HCT116 (cell line): ENCODE measurements around the gene TTC5. TPM values are rescaled to one million over a fixed set of nuclear protein-coding genes. Genes with fewer than 3 reads are reported as not detected.

Source experiments
- ATAC-seq: fragments of 200-7000 bp; cut with Tn5 transposase; 2 replicates; pipeline ENCODE4 v1.9.1; 2020; ENCODE audit warnings: mild to moderate bottlenecking, moderate library complexity
- BruUV-seq: library from RNA; stranded (reverse); fragments of 400-500 nt; replicated peaks from 2 replicates; lab custom pipeline; 2021; lab: Mats Ljungman, UMichigan
- CTCF ChIA-PET: fragments of 300-600 bp; sonication (Branson Sonifier 250); formaldehyde crosslinking; loops from one replicate; lab custom pipeline; 2021; ENCODE audit warnings: antibody characterized with exemption; lab: Charles Lee
- POLR2A ChIA-PET: fragments of 300-600, 350-600 bp; sonication (Branson Sonifier 250); formaldehyde crosslinking; loops from one replicate; lab custom pipeline; 2021; ENCODE audit warnings: antibody characterized with exemption; lab: Charles Lee
- RAD21 ChIA-PET, 2 experiments: fragments of 300-600 bp; sonication (Branson Sonifier 250); formaldehyde crosslinking; loops; one replicate each; lab custom pipeline; 2023; ENCODE audit warnings: low total read pairs in 2 of 2; ENCODE audit not compliant: uncharacterized antibody in 2 of 2, unreplicated experiment in 2 of 2, low non-redundant PET in 1 of 2; lab: Charles Lee
- DNase-seq: peaks from one replicate; pipeline ENCODE4 v3.0.0-alpha.2; 2010; ENCODE audit warnings: low read depth, low spot score
- H2AFZ ChIP-seq: fragments of 200-600 bp; shearing (Covaris generic), sonication (generic); 2 replicates; pipeline ENCODE4 v1.6.1; 2017; ENCODE audit warnings: low read depth, mixed run types, mixed read lengths, antibody characterized with exemption, low read length; ENCODE audit not compliant: poor library complexity, severe bottlenecking
- H3K27ac ChIP-seq: 2 replicates; pipeline ENCODE4 v1.5.1; 2012; ENCODE audit warnings: low read depth, low read length
- H3K27me3 ChIP-seq: fragments of 200-600 bp; sonication (generic); 2 replicates; pipeline ENCODE4 v1.6.1; 2016; ENCODE audit warnings: mixed run types, low read length, mixed read lengths; ENCODE audit not compliant: insufficient read depth
- H3K36me3 ChIP-seq, 2 experiments: fragments of 200-500 bp in 1 of 2; fragments of 200-600 bp in 1 of 2; sonication (Bioruptor generic) in 1 of 2; sonication (generic) in 1 of 2; 2 replicates each; pipeline versions ENCODE4 v1.5.1 to v1.6.1; 2014 to 2016; ENCODE audit warnings: low read length in 2 of 2, inconsistent platforms in 1 of 2, mixed read lengths in 1 of 2, mixed run types in 1 of 2; ENCODE audit not compliant: insufficient read depth in 2 of 2, control insufficient read depth in 1 of 2
- H3K4me1 ChIP-seq, 2 experiments: fragments of 200-600 bp in 1 of 2; sonication (generic) in 1 of 2; 2 replicates each; pipeline versions ENCODE4 v1.5.1 to v1.6.1; 2012 to 2017; ENCODE audit warnings: low read length in 2 of 2, inconsistent platforms in 1 of 2, mild to moderate bottlenecking in 1 of 2, mixed read lengths in 1 of 2, mixed run types in 1 of 2, moderate library complexity in 1 of 2; ENCODE audit not compliant: insufficient read depth in 2 of 2, control insufficient read depth in 1 of 2
- H3K4me2 ChIP-seq: fragments of 200-600 bp; sonication (generic); 2 replicates; pipeline ENCODE4 v1.6.1; 2017; ENCODE audit warnings: mixed run types, low read length, mixed read lengths
- H3K4me3 ChIP-seq, 2 experiments: fragments of 200-600 bp in 1 of 2; sonication (generic) in 1 of 2; replicated peaks in 1 of 2; 2 replicates each; pipeline ENCODE4 v1.5.1; 2011 to 2016; ENCODE audit warnings: low read length in 2 of 2, control low read depth in 1 of 2, low read depth in 1 of 2, mild to moderate bottlenecking in 1 of 2, mixed read lengths in 1 of 2, mixed run types in 1 of 2
- H3K79me2 ChIP-seq: fragments of 200-600 bp; sonication (generic); 2 replicates; pipeline ENCODE4 v1.6.1; 2017; ENCODE audit warnings: mild to moderate bottlenecking, mixed run types, low read length, moderate library complexity, mixed read lengths; ENCODE audit not compliant: insufficient read depth
- H3K9ac ChIP-seq: fragments of 200-600 bp; sonication (generic); 2 replicates; pipeline ENCODE4 v1.6.1; 2016; ENCODE audit warnings: low read length, mixed read lengths
- H3K9me2 ChIP-seq: fragments of 200-600 bp; sonication (generic), shearing (Covaris generic); 2 replicates; pipeline ENCODE4 v1.6.1; 2017; ENCODE audit warnings: mixed run types, mild to moderate bottlenecking, moderate library complexity; ENCODE audit not compliant: insufficient read depth
- H3K9me3 ChIP-seq, 2 experiments: fragments of 200-500 bp in 1 of 2; fragments of 200-600 bp in 1 of 2; sonication (Bioruptor generic) in 1 of 2; sonication (generic) in 1 of 2; 2 replicates each; pipeline ENCODE4 v1.6.1; 2014 to 2017; ENCODE audit warnings: low read length in 2 of 2, mixed read lengths in 2 of 2, inconsistent platforms in 1 of 2, low read depth in 1 of 2, mild to moderate bottlenecking in 1 of 2, mixed run types in 1 of 2, moderate library complexity in 1 of 2; ENCODE audit not compliant: control insufficient read depth in 1 of 2, insufficient read depth in 1 of 2
- H4K20me1 ChIP-seq: fragments of 200-600 bp; sonication (generic), shearing (Covaris generic); 2 replicates; pipeline ENCODE4 v1.6.1; 2017; ENCODE audit warnings: mixed run types, mild to moderate bottlenecking, moderate library complexity; ENCODE audit not compliant: insufficient read depth
- ELF1 ChIP-seq: IDR thresholded peaks from 2 replicates; pipeline ENCODE4 v1.6.1; 2012; ENCODE audit warnings: low read depth, borderline replicate concordance
- TCF7L2 ChIP-seq: IDR thresholded peaks from 2 replicates; pipeline ENCODE4 v1.7.0; 2011; ENCODE audit warnings: borderline replicate concordance, inconsistent platforms; ENCODE audit not compliant: insufficient read depth, insufficient read length; ENCODE audit errors: extremely low read depth
- ZFX ChIP-seq: fragments of 450-650 bp; IDR thresholded peaks from 2 replicates; pipeline ENCODE4 v1.6.1; 2017
- intact Hi-C: fragments of 100-400 bp; cut with micrococcal nuclease; formaldehyde crosslinking; loops from 2 replicates; pipeline ENCODE4 v1.10.0; 2022
- total RNA-seq: library from RNA; stranded (reverse); gene quantifications from one replicate; pipeline ENCODE4 v1.2.1, GENCODE V29; 2021; ENCODE audit not compliant: unreplicated experiment
- TF ChIP-seq, protein P1 (sequence below), 3 experiments: fragments of 200-600 bp in 1 of 3; sonication (generic) in 1 of 3; IDR thresholded peaks in 2 of 3; conservative IDR thresholded peaks in 1 of 3; 2 replicates each; pipeline ENCODE4 v1.5.1; 2012 to 2017; ENCODE audit warnings: low read depth in 2 of 3, low read length in 2 of 3, antibody characterized with exemption in 1 of 3, borderline replicate concordance in 1 of 3, control low read depth in 1 of 3, mild to moderate bottlenecking in 1 of 3, mixed read lengths in 1 of 3, mixed run types in 1 of 3, moderate library complexity in 1 of 3; ENCODE audit not compliant: insufficient read depth in 1 of 3

Gene TTC5
- total RNA-seq, 1 experiment from 2014 or later, result 23.3 TPM

GRCh38 chr14:20350282-20350681 lies 44.5 kb upstream of the TTC5 start:
- Histone ChIP-seq H3K4me2 (no peak overlapping the region), H2AFZ (no peak overlapping the region), H3K79me2 (peaks cover 13% of the 10 kb centered on the region), H3K27me3 (no peaks in the 10 kb centered on the region), H4K20me1 (no peaks in the 10 kb centered on the region), H3K4me3 (no peak overlapping the region), H3K36me3 (peaks cover 67% of the 10 kb centered on the region in 2 experiments), H3K9me2 (no peaks in the 10 kb centered on the region), H3K4me1 (no peaks in the 10 kb centered on the region), H3K27ac (no peak overlapping the region), H3K9ac (no peak overlapping the region), H3K9me3 (no peaks in the 10 kb centered on the region)
- POLR2A ChIA-PET, result no interaction called here
- ATAC-seq (no peak), DNase-seq (no peak)
- no peak for TF ChIP-seq ZFX
- TF ChIP-seq, protein P1, sequence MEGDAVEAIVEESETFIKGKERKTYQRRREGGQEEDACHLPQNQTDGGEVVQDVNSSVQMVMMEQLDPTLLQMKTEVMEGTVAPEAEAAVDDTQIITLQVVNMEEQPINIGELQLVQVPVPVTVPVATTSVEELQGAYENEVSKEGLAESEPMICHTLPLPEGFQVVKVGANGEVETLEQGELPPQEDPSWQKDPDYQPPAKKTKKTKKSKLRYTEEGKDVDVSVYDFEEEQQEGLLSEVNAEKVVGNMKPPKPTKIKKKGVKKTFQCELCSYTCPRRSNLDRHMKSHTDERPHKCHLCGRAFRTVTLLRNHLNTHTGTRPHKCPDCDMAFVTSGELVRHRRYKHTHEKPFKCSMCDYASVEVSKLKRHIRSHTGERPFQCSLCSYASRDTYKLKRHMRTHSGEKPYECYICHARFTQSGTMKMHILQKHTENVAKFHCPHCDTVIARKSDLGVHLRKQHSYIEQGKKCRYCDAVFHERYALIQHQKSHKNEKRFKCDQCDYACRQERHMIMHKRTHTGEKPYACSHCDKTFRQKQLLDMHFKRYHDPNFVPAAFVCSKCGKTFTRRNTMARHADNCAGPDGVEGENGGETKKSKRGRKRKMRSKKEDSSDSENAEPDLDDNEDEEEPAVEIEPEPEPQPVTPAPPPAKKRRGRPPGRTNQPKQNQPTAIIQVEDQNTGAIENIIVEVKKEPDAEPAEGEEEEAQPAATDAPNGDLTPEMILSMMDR (IDR thresholded peaks at IDR 0.05 in 2 of 3, conservative IDR thresholded peaks at IDR 0.05 in 1 of 3; ENCODE audit: borderline replicate concordance in 1 of 3, insufficient read depth in 1 of 3, low read depth in 2 of 3, low read length in 2 of 3), result no peak
- BruUV-seq, result no TSS peak
- CTCF ChIA-PET, result no interaction called here
- intact Hi-C loops, result no loop called here
- RAD21 ChIA-PET, result no interaction called here

GRCh38 chr14:20347747-20348146 lies 42.0 kb upstream of the TTC5 start:
- Histone ChIP-seq H3K36me3 (peaks cover 52 to 56% of the 10 kb centered on the region in 2 experiments), H3K4me3 (no peak overlapping the region), H3K79me2 (peaks cover 30% of the 10 kb centered on the region), H2AFZ (no peak overlapping the region), H3K4me2 (no peak overlapping the region), H3K27ac (no peak overlapping the region), H3K9ac (no peak overlapping the region), H3K9me3 (no peaks in the 10 kb centered on the region), H4K20me1 (no peaks in the 10 kb centered on the region), H3K4me1 (peaks cover 0 to 5% of the 10 kb centered on the region in 2 experiments; a peak in 2 of 4 replicates), H3K27me3 (no peaks in the 10 kb centered on the region)
- CTCF ChIA-PET, result interaction anchor here (1.6 kb wide), 1 partner anchor 66 kb away, joined by 3 read pairs; no protein-coding TSS in a partner anchor
- DNase-seq (no peak), ATAC-seq (no peak)
- no TSS peak for BruUV-seq
- POLR2A ChIA-PET, result no interaction called here
- TF ChIP-seq TCF7L2 (no peak), ELF1 (no peak), ZFX (no peak)
- TF ChIP-seq, all 23 proteins: peak for 0
- intact Hi-C loops, result no loop called here
- RAD21 ChIA-PET, result no interaction called here
- H3K9me2 ChIP-seq, result no peaks in the 10 kb centered on the region
